ENCODE measurements around the gene KCNH8. TPM values are rescaled to one million over a fixed set of nuclear protein-coding genes. Genes with fewer than 3 reads are reported as not detected.

KCNH8 gene
- total RNA-seq, 4 donors from 2014 or later: 0.29 to 1.0 (median 0.42) TPM

Small RNAs within 50 kb of the gene (microRNA-seq; reads per million reads assigned to microRNA genes)
- not detected for gene MIR4791

Small RNAs within 50 kb of the gene (small RNA-seq; reads per million reads assigned to genes)
- not detected for gene MIR4791
